Posterior cingulate gyrus (tissue), 11 donors: ENCODE measurements around the gene SSNA1.
A peak's percentile ranks its signal among the peaks of the same experiment; 100 is the strongest.

Experiments
- DNase-seq, 10 donors: peaks; one replicate each; pipeline versions ENCODE4 v3.0.0 to v3.0.0-alpha.2; 2020 to 2021; ENCODE audit warnings: mixed read lengths in 3 of 10
- intact Hi-C: fragments of 100-400 bp; cut with DNase I; formaldehyde crosslinking; loops from one replicate; pipeline ENCODE4 v1.15.1; 2023

SSNA1 gene

DNA sequence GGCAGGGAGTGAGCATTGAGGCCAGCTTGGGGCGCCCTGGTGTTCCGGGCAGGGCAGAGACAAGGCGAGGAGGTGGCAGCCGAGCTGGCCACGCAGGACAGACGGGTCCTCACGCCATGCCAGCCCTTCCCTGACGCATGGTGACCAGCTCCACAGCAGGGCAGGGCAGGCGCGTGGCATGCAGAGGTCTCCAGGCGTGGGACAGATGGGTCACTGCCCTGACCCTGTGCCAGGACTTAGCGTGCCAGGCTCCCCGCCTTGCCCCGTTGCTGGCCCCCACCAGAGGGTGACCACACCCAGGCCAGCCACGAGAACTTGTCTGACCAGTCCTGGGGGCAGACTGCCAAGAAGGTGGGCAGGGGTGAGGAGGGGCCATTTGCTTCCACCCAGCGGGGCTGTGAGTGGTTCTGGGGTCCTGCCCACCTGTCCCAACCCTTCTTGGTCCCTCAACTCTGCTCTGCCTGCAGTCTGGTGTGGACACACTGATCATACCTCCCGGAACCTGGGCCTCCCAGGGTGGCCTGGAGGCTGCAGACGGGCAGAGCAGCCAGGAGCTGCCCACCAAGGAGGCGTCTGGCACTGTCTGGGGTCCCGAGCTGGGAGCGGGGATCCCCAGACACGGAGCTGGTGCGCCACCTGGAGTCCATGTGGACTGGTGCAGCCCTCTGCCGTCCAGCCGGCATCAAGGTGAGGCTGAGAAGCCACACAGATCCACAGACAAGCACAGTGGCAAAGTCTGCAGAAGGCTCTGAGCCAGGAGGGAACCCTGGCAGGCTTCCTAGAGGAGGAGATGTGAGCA lies 38.8 kb downstream of the SSNA1 start, which contains the start of gene RNF224:
Gene RNF224 (plus strand): TSS at position 449 of the 799 bp plus-strand sequence. CDS start 834 bp downstream, outside the sequence.
- DNase-seq = peak; percentile 59 to 96 (median 78)
- intact Hi-C loops = loop anchor here (2.0 kb wide), 1 partner anchor 108 kb away; no protein-coding TSS in a partner anchor

DNA sequence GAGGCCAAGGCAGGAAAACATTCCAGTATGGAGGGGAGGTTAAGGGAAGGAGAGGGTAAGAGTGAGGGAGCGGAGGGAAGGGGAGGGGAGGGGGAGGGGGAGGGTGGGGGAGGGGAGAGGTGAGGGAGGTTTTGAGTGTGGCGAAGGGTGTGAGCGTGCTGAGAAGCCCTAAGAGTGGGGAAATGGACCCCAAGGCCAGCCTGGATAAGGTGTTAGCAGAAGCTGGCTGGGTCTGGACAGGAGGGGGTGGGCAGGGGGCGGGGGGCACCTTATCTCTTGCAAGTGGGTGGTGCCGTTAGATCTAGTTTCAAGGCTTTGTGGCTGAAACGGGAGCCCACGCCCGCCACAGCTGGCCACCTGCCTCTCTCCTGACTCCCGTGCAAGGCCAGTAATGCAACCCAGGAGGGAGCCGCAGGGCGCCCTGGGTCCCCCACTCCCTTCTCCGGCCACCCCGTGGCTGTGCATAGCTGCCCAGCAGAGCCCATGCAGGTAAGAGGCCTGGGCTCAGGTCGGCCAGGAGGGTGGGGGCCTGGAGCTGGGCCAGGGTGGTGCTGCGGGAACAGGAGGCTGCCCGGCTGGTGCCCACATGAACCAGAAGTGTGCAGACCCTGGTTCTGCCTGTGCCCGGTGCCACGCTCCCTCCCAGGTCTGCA lies 39.5 kb downstream of the SSNA1 start:
- peak in 1 of 10 donors; percentile 82 for DNase-seq
- intact Hi-C loops = loop anchor here (2.0 kb wide), 1 partner anchor 109 kb away; no protein-coding TSS in a partner anchor

DNA sequence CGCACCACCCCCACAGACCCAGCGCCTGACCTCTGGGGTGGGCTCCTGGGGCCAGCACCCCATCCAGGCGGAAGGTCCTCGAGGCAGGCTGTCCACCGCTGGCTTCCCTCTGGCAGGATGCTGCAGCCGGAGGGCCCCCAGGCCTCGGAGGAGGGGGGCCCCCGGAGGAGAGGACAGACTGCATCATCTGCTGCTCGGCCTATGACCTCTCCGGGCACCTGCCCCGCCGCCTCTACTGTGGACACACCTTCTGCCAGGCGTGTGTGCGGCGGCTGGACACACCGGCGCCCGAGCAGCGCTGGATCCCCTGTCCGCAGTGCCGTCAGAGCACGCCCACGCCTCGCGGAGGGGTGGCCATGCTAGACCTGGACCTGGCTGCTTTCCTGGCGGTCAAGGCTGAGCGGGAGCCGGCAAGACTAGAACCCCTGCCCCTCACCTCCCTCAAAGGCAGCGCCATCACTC lies 40.1 kb downstream of the SSNA1 start:
- intact Hi-C loops = no loop called here
- DNase-seq = no peak

DNA sequence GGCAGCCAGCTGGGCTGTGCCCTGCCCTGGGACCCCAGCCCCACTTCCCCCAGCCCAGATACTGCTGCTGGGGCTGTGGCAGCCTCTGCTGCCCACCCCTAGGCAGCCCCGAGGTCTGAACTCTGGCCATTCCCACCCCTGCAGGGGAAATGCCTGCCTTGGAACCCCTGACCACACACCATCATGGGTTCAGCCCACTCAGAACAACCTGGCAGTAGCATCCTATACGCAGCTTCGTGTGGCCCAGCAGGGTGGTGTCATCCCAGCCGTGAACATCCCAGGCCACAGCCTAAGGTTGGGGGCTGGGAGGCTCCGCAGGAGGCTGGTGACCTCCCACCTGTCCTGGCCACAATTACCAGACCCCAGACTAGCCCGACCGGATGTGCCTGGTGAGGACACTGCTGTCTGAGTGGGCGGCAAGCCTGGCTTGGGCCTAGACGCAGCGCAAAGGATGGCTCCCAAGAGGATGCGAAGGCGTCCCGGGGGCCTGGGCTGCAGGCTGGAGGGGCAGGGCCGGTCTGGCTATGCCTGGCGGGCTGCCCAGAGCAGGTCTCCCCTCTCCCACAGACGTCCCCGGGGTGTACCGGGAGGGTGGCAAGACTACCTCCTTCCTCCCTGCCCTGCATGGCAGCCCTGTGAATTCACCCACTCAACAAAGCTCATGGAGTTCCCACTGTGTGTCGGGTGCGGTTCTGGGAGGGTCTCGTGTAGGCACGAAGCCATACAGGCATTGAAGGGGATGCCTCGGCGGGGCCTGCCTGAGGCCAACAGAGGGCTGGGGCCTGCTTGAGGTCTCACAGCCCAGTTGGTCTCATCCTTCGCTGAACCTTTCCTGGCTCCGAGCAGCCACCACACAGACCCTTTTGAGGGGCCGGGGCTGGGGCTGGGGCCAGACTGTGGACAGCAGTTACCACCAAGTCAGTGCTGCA lies 40.8 kb downstream of the SSNA1 start:
- intact Hi-C loops = no loop called here
- DNase-seq = no peak

DNA sequence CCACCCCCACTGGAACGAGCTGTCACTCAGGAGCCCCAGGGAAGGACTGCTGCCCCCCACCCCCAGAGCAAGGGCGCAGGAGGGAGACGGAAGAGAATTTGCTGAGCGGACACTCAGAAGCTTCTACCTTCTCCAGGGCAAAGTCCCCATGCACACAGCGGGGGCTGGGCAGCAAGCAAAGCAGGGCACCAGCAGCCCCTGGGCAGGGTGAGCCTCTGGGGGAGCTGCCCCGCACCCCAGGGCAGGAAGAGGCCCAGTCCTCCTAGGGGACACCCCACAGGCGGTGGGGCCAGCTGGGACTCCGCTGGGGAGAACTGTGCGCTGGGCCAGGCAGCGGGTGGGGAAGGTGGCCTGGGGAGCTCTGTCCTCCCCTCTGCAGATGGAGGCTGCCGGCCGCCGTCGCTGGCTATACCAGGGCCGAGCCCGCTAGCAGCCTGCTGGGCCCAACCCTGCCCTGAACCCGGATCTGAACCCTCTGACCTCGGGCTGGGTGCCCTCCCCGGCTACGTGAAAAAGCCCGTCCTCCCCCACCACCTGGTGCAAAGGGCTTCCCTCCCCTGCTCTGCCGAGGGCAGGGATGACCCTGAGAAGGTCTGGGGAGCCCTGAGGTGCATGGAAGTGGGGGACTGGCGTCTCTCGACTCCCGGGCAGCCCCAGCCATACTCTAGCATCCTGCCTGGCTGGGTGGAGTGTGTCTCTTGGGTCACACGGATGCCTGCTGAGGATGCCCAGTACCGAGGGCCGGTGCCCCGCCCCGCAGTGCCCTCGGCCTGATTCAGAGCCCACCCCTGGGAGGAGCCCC lies 41.6 kb downstream of the SSNA1 start:
- DNase-seq = no peak
- intact Hi-C loops = no loop called here

DNA sequence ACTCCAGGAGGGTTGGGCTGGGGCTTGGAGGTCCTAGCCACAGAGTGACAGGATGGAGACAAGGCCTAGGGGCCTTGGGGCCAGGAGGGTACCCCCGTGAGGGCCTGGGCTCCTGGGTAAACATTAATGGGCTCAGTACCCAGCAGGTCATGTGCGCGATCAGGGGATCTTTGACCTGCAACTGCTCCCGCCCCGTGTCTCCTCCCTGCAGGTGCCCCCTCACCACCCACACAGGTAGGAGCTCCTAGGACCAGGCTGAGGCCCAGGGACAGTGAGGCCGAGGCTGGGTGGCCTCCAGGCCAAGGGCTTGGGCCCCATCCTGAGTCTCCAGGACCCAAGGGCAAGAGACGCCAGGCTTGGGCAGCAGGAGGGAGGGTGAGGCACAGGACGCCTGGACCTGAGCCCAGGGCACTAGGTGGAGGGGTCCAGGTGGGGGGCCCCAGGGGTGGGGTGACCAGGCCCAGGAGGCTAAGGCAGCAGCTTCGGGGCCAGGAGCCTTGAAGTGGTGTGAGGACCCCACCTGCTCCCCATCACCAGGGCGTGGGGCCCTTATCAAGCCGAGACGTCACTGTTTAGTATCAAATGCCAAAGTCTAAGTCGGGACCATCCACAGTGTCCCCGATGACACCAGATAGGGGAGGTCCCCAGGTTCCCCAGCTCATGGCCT lies 42.4 kb downstream of the SSNA1 start, which contains the start of gene SLC34A3:
Gene SLC34A3 (plus strand): TSS at position 197 of the 667 bp plus-strand sequence. CDS start 802 bp downstream, outside the sequence.
- intact Hi-C loops = no loop called here
- no peak for DNase-seq

DNA sequence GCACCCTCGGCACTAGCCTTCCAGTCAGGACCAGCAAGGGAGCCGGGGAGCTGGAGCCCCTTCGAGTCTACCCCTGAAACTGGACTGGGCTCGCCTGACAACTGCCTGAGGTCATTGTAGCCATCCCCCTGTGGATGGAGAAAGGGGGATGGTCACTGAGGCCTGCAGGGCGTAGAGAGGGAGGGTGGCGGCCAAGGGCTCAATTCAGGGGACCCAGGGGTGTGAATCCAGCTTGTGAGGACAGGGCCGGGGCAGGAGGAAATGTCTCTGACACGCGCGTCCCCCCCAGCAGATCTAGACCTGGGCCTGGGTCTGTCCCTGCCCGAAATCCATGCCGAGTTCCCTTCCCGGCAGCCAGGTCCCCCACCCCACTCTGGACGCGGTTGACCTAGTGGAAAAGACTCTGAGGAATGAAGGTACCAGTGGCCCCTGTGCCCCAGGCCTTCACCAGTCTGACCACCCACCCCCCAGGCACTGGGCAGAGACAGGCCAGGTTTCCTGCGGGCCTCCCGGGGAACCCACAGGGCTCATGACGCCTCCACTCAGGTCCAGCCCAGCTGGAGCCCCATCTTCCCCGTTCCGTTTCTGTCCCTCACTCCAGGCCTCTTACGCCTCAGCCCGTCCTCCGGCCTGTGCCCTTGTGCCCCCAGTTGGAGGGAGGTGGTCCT lies 43.0 kb downstream of the SSNA1 start:
- no peak for DNase-seq
- intact Hi-C loops = no loop called here

DNA sequence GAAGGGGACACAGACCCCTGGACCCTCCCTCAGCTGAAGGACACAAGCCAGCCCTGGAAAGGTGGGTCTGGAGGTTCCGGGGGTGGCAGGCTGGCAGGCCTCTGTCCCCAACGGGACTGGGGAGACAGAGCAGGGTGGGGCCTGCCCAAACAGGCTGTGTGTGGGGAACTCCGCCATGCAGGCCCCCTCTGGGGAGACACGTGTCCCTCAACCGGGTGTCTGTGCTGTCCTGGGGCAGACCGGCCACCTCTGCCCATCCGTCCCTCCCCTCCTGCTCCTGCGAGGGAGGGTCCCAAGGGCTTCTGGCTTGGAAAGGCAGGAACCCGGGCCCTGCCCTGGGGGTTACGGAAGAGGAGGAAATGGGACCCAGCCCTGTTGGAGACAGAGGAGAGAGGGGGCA lies 43.6 kb downstream of the SSNA1 start:
- DNase-seq = no peak
- intact Hi-C loops = no loop called here

DNA sequence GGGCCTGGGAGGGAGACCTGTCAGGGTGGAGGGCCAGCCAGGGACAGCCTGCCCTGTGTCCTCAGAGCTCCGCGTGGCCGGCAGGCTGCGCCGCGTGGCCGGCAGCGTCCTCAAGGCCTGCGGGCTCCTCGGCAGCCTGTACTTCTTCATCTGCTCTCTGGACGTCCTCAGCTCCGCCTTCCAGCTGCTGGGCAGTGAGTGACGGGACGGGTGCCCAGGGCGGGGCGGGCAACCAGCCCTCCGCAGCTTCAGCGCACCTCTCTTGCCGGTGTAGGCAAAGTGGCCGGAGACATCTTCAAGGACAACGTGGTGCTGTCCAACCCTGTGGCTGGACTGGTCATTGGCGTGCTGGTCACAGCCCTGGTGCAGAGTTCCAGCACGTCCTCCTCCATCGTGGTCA lies 44.0 kb downstream of the SSNA1 start:
- no peak for DNase-seq
- intact Hi-C loops = no loop called here

DNA sequence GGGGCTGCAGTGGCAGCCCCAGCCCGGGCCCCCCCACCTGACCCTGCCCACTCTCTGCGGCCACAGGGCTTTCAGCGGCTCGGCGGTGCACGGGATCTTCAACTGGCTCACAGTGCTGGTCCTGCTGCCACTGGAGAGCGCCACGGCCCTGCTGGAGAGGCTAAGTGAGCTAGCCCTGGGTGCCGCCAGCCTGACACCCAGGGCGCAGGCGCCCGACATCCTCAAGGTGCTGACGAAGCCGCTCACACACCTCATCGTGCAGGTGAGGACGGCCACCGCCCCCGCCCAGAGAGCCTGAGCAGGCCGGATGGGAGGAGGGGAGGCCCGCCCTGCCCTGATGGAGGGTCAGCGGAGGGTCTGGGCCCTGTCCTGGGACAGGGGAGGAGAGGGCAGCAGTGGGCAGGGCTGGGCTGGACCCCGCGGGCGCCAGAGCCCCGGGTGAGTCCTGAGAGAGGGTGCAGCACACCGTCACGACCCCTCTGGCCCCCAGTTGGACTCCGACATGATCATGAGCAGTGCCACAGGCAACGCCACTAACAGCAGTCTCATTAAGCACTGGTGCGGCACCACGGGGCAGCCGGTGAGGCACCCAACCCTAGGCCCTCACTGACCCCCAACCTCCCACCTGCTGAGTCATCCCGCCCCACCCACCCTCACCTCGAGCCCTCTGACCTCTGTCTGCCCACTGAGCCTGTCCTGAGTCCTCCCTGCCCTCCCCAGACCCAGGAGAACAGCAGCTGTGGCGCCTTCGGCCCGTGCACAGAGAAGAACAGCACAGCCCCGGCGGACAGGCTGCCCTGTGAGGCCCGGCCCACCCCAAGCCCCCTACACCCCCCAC lies 44.9 kb downstream of the SSNA1 start:
- DNase-seq = no peak
- intact Hi-C loops = no loop called here

DNA sequence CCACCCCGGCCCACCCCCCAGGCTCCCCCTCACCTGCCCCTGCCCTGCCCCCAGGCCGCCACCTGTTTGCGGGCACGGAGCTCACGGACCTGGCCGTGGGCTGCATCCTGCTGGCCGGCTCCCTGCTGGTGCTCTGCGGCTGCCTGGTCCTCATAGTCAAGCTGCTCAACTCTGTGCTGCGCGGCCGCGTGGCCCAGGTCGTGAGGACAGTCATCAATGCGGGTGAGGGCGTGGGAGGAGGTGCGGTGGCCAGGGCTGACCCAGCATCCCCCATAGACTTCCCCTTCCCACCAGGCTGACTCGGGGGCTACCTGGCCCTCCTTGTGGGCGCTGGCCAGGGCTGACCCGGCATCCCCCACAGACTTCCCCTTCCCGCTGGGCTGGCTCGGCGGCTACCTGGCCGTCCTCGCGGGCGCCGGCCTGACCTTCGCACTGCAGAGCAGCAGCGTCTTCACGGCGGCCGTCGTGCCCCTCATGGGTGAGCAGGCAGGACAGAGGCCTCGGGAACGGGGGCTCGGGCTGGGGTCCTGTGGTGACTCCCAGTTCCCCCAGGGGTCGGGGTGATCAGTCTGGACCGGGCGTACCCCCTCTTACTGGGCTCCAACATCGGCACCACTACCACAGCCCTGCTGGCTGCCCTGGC lies 45.7 kb downstream of the SSNA1 start:
- no peak for DNase-seq
- intact Hi-C loops = no loop called here

DNA sequence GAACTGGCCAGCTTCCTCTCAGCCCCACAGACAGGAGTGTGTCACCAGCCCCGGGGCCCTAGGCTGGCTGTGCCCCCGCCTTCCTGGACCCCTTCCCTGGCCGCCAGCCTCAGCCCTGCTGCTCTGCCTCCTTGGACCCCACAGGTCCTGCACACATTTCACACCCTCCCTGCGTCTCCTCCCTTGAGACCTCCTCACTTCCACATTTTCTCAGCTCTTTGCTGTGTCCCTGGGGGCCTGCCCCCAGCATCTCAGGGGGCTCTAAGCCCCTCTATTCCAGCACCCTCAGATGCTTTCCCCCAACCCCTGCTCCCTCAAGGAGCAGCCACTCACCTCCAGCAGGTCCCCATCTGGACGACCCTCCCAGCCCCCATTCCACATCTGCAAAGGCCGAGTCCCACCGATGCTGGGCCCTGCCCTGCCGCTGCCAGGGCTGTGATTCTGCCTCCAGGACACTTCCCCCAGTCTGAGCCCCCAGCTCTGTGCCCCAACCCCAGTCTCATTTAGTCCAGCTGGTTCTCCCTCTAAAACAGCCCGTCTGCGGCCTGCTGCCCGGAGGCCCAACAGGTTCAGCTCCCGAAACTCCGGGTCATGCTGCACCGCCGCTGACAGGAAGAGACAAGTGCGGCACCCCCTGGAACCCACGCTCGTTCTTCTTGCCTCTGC lies 46.4 kb downstream of the SSNA1 start:
- no peak for DNase-seq
- intact Hi-C loops = loop anchor here (5.0 kb wide), 1 partner anchor 48 kb away; the partner anchor contains the start of genes ANAPC2 and SSNA1

DNA sequence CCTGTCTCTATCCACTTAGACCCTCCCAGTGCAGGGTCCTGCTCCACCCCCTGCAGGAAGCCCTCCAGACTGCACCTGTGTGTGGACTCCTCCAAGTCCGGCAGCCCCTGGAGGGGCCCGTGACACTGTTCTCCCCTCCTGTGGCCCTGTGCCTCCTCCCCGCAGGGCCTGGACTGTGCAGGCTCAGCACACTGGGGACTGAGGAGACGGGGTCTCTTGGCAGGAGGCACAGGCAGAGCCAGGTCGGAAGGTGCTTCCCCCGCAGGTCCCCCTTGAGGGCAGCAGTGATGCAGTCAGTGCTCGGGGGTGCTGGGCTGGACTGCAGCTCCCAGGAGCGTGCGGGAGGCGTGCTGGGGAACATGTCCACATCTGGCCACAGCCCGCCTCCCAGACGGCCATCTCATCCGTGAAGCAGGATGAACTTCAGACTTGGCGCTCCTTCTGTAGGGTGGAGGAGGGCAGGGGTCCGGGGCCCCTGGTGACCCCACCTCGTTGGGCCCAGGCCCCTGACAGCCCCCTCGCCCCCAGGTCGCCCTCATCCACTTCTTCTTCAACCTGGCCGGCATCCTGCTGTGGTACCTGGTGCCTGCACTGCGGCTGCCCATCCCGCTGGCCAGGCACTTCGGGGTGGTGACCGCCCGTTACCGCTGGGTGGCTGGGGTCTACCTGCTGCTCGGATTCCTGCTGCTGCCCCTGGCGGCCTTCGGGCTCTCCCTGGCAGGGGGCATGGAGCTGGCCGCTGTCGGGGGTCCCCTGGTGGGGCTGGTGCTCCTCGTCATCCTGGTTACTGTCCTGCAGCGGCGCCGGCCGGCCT lies 47.2 kb downstream of the SSNA1 start:
- intact Hi-C loops = loop anchor here (5.0 kb wide), 1 partner anchor 48 kb away; the partner anchor contains the start of genes ANAPC2 and SSNA1
- DNase-seq = no peak

DNA sequence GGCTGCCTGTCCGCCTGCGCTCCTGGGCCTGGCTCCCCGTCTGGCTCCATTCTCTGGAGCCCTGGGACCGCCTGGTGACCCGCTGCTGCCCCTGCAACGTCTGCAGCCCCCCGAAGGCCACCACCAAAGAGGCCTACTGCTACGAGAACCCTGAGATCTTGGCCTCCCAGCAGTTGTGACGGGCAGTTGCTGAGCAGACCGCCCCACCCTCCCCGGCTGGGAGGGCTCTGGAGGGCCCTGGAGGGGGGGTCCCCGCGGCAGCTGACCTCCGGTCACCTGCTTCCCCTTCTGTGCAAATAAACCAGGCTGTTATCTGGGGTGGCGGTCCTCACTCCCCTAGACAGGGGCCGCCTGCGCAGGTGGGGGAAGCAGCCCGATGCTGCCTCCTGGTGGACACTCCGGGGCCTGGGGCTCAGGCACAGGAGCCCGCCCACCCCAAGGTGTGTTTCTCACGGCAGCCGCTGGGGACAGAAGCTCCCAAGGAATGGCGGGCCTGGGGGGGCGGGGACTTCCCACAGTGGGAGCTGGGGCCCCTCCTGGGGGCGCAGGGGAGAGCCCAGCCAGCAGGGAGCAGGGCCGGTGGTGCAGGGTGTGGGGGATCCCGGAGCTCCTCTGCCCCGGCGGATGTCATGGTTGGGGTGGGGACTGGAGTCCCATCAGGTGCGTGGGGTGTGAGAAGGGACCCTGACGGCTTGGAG lies 47.9 kb downstream of the SSNA1 start:
- intact Hi-C loops = loop anchor here (5.0 kb wide), 1 partner anchor 49 kb away; the partner anchor contains the start of genes ANAPC2 and SSNA1
- DNase-seq = peak; percentile 66 to 97 (median 82)

DNA sequence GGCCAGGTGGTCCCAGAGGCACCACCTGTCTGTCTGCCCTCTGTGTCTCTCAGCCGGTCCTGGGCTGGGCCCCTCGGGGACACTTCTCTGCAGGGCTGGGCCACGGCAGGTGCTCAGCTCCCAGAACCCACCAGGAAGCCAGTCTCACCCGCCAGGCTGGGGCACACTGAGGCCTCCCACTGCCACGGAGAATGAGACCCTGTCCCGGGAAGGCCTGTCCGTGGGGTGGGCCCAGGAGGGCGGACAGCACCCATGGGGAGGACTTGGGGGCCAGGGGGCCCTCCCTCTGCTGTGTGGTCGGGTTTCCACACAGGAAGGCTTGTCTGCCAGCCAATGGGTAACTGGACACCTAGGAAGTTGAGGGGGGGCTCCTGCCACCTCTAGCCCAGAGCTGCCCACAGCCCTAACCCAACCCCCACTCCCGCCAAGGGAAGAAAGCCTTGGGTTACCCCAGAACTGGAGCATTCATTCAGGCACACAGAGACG lies 48.5 kb downstream of the SSNA1 start:
- intact Hi-C loops = loop anchor here (5.0 kb wide), 1 partner anchor 50 kb away; the partner anchor contains the start of genes ANAPC2 and SSNA1
- no peak for DNase-seq
